GM12878 (cell line): ENCODE measurements around the gene POLDIP3. TPM values are rescaled to one million over a fixed set of nuclear protein-coding genes. Genes with fewer than 3 reads are reported as not detected.

ENCODE experiments used
- ATAC-seq: fragments of 200-7000 bp; cut with Tn5 transposase; 3 replicates; pipeline ENCODE4 v1.9.1; 2020; ENCODE audit warnings: mild to moderate bottlenecking, moderate library complexity
- BruUV-seq: library from RNA; stranded (reverse); fragments of 400-500 nt; replicated peaks from 2 replicates; lab custom pipeline; 2021; lab: Mats Ljungman, UMichigan
- CTCF ChIA-PET: fragments of 300-600 bp; sonication (Branson Sonifier 250); formaldehyde crosslinking; extraction: SDS; loops from one replicate; lab custom pipeline; 2021; ENCODE audit warnings: inconsistent platforms; lab: Yijun Ruan, JAX
- POLR2A ChIA-PET: fragments of 350-600 bp; formaldehyde crosslinking; extraction: SDS; loops from one replicate; lab custom pipeline; 2021; ENCODE audit warnings: inconsistent platforms; lab: Charles Lee
- RAD21 ChIA-PET: fragments of 300-600 bp; sonication (Branson Sonifier 250); formaldehyde crosslinking; loops from one replicate; lab custom pipeline; 2023; ENCODE audit warnings: antibody characterized with exemption; ENCODE audit not compliant: unreplicated experiment; lab: Charles Lee
- SMC1A ChIA-PET: fragments of 300-600 bp; sonication (Branson Sonifier 250); formaldehyde crosslinking; loops from one replicate; lab custom pipeline; 2023; ENCODE audit not compliant: unreplicated experiment, uncharacterized antibody; lab: Charles Lee
- DNase-seq: peaks from one replicate; pipeline ENCODE4 v3.0.0-alpha.2; 2011; ENCODE audit warnings: low read depth, low spot score
- FAIRE-seq: peaks from 3 replicates; lab custom pipeline; 2011; peaks lifted over from hg19 to GRCh38; lab: Jason Lieb, UNC
- H2AFZ ChIP-seq: 2 replicates; pipeline ENCODE4 v1.6.0; 2011; ENCODE audit warnings: low read depth, low read length, control low read depth; ENCODE audit not compliant: control insufficient read depth
- H3K27ac ChIP-seq: 2 replicates; pipeline ENCODE4 v1.5.1; 2011; ENCODE audit warnings: control low read depth; ENCODE audit not compliant: control insufficient read depth, insufficient read depth
- H3K27me3 ChIP-seq, 2 experiments: replicated peaks in 1 of 2; 2 replicates each; pipeline versions ENCODE4 v1.6.0 to v1.6.1; 2011; ENCODE audit warnings: low read length in 1 of 2; ENCODE audit not compliant: control insufficient read depth in 2 of 2, insufficient read depth in 2 of 2
- H3K36me3 ChIP-seq, 2 experiments: 2 replicates each; pipeline ENCODE4 v1.5.1; 2011; ENCODE audit warnings: low read length in 1 of 2; ENCODE audit not compliant: control insufficient read depth in 2 of 2, insufficient read depth in 2 of 2
- H3K4me1 ChIP-seq: 2 replicates; pipeline ENCODE4 v1.6.1; 2011; ENCODE audit warnings: mild to moderate bottlenecking, low read length, moderate library complexity, mixed read lengths; ENCODE audit not compliant: control insufficient read depth, insufficient read depth
- H3K4me2 ChIP-seq: 2 replicates; pipeline ENCODE4 v1.6.0; 2011; ENCODE audit warnings: control low read depth; ENCODE audit not compliant: control insufficient read depth, insufficient read depth
- H3K4me3 ChIP-seq: fragments of 200-600 bp; sonication (generic); 2 replicates; pipeline ENCODE4 v1.5.1; 2016
- H3K79me2 ChIP-seq: 2 replicates; pipeline ENCODE4 v1.6.0; 2011; ENCODE audit warnings: low read length; ENCODE audit not compliant: control insufficient read depth, insufficient read depth
- H3K9ac ChIP-seq: 2 replicates; pipeline ENCODE4 v1.8.0; 2011; ENCODE audit warnings: low read length, control low read depth, mixed read lengths; ENCODE audit not compliant: control insufficient read depth, insufficient read depth
- H3K9me3 ChIP-seq: replicated peaks from 3 replicates; pipeline ENCODE4 v1.5.1; 2011; ENCODE audit warnings: mild to moderate bottlenecking, low read length; ENCODE audit not compliant: control insufficient read depth, insufficient read depth
- H4K20me1 ChIP-seq: 2 replicates; pipeline ENCODE4 v1.6.0; 2011; ENCODE audit not compliant: control insufficient read depth, insufficient read depth
- IKZF1 ChIP-seq: fragments of 450-650 bp; conservative IDR thresholded peaks from 2 replicates; pipeline ENCODE4 v1.6.1; 2017; ENCODE audit warnings: antibody characterized with exemption, mild to moderate bottlenecking
- MXI1 ChIP-seq: fragments of 150-350 bp; IDR thresholded peaks from 2 replicates; pipeline ENCODE4 v1.6.1; 2011; ENCODE audit warnings: low read depth, mild to moderate bottlenecking, inconsistent platforms, low read length, improper control_type of control experiment
- NR2F1 ChIP-seq: fragments of 450-650 bp; conservative IDR thresholded peaks from 2 replicates; pipeline ENCODE4 v1.6.1; 2017; ENCODE audit warnings: mild to moderate bottlenecking
- RB1 ChIP-seq: fragments of 450-650 bp; formaldehyde crosslinking; IDR thresholded peaks from 2 replicates; pipeline ENCODE4 v1.6.1; 2017; ENCODE audit warnings: mild to moderate bottlenecking, borderline replicate concordance
- REST ChIP-seq: IDR thresholded peaks from 2 replicates; pipeline ENCODE4 v1.6.1; 2012; ENCODE audit warnings: mild to moderate bottlenecking, low read depth, low read length
- SMARCA5 ChIP-seq: fragments of 450-650 bp; IDR thresholded peaks from 2 replicates; pipeline ENCODE4 v1.6.1; 2017; ENCODE audit warnings: mild to moderate bottlenecking
- YY1 ChIP-seq: IDR thresholded peaks from 2 replicates; pipeline ENCODE4 v1.6.1; 2011; ENCODE audit warnings: low read depth, mild to moderate bottlenecking, low read length
- ZBED1 ChIP-seq: IDR thresholded peaks from 2 replicates; pipeline ENCODE4 v1.6.1; 2016; ENCODE audit warnings: borderline replicate concordance
- ZSCAN29 ChIP-seq: fragments of 450-650 bp; IDR thresholded peaks from 2 replicates; pipeline ENCODE4 v1.6.1; 2017; ENCODE audit warnings: mild to moderate bottlenecking, moderate library complexity
- WGBS: methylation state at CpG from one replicate; pipeline ENCODE4 v1.1.6; 2016; ENCODE audit warnings: low lambda C conversion rate; ENCODE audit not compliant: insufficient replicate concordance, insufficient coverage; ENCODE audit errors: missing lambda C conversion rate; 5-methylcytosine and 5-hydroxymethylcytosine counted together
- in situ Hi-C: fragments of 300-500 bp; cut with MboI; formaldehyde crosslinking; loops from 9 replicates; pipeline ENCODE4 v1.14.3; 2018; ENCODE audit warnings: mixed read lengths
- intact Hi-C: fragments of 100-400 bp; cut with micrococcal nuclease; formaldehyde crosslinking; loops from one replicate; pipeline ENCODE4 v1.14.2; 2022; ENCODE audit not compliant: unreplicated experiment
- polyA plus RNA-seq, 11 experiments: library from polyadenylated mRNA; depleted of rRNA in 4 of 11; unstranded in 6 of 11; stranded (reverse) in 5 of 11; fragments of >200 nt; fragmentation: Nextera tagmentation in 4 of 11; fragmentation: Illumina TruSeq in 1 of 11; extraction: Ambion mirVana in 4 of 11; extraction: Trizol in 1 of 11; gene quantifications; 1 replicate in 1 of 11; 2 replicates in 10 of 11; pipeline versions ENCODE4 v1.2.1 to v1.2.3, GENCODE V29; 2011 to 2016; ENCODE audit warnings: inconsistent platforms in 2 of 11, missing spikeins in 2 of 11, low read depth in 1 of 11
- total RNA-seq, 4 experiments: library from RNA; depleted of rRNA in 3 of 4; stranded (reverse); fragments of >200 nt in 3 of 4; fragmentation: Illumina TruSeq in 1 of 4; extraction: Trizol in 1 of 4; gene quantifications; 2 replicates each; pipeline versions ENCODE4 v1.2.1 to v1.2.3, GENCODE V29; 2013 to 2021
- TF ChIP-seq, protein P1 (sequence below): fragments of 450-650 bp; IDR thresholded peaks from 2 replicates; pipeline ENCODE4 v1.6.1; 2017; ENCODE audit warnings: mild to moderate bottlenecking, moderate library complexity

POLDIP3 gene
- total and polyA plus RNA-seq, 10 of the 15 experiments (the other 5 are each of a cell fraction or from before 2014, with no cell fraction given) = 14.8 to 60.2 (median 49.5) TPM

DNA sequence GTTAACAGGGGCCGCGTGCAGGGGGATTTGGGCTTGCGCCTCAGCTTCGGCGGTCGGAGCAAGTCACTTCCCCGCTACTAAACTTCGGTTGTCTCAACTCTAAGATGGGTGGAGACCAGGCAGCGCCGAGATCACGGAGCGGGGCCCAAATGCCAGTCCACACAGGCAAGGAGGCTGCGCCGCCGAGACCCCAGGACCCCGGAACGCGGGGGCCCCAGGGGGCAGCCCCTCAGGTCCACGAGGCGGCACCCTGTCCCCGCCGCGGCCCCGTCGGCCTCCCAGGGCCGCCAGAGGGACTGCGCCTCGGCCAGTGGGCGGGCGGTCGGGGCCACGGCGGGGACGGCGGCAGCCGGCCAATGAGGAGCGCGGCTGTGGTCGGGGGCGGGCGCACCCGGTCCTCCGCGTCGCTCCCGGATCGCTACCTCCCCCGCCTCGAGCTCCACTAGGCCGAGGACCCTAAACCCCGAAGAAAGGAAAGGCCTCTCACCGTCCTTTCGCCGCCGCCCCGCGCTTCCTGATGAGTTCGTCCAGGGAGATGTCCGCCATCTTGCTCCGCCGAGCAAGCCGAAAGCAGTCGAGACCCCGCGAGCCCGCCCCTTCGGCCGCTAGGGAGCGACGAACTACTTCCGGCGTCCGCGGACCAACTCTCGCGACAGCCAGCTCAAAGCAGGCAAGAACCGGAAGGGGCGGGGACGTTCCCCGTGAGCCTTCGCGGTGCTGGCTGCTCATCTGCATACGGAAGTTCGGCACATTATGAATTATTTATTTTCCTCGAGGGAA is at the start of gene POLDIP3 (continued):
- TF ChIP-seq, protein P1, sequence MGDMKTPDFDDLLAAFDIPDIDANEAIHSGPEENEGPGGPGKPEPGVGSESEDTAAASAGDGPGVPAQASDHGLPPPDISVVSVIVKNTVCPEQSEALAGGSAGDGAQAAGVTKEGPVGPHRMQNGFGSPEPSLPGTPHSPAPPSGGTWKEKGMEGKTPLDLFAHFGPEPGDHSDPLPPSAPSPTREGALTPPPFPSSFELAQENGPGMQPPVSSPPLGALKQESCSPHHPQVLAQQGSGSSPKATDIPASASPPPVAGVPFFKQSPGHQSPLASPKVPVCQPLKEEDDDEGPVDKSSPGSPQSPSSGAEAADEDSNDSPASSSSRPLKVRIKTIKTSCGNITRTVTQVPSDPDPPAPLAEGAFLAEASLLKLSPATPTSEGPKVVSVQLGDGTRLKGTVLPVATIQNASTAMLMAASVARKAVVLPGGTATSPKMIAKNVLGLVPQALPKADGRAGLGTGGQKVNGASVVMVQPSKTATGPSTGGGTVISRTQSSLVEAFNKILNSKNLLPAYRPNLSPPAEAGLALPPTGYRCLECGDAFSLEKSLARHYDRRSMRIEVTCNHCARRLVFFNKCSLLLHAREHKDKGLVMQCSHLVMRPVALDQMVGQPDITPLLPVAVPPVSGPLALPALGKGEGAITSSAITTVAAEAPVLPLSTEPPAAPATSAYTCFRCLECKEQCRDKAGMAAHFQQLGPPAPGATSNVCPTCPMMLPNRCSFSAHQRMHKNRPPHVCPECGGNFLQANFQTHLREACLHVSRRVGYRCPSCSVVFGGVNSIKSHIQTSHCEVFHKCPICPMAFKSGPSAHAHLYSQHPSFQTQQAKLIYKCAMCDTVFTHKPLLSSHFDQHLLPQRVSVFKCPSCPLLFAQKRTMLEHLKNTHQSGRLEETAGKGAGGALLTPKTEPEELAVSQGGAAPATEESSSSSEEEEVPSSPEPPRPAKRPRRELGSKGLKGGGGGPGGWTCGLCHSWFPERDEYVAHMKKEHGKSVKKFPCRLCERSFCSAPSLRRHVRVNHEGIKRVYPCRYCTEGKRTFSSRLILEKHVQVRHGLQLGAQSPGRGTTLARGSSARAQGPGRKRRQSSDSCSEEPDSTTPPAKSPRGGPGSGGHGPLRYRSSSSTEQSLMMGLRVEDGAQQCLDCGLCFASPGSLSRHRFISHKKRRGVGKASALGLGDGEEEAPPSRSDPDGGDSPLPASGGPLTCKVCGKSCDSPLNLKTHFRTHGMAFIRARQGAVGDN = peak; percentile 83; the same call in 1 of the 2 replicates
- TF ChIP-seq MXI1 (peak; percentile 77; the same call in 1 of the 2 replicates), YY1 (peak; percentile 96)

DNA sequence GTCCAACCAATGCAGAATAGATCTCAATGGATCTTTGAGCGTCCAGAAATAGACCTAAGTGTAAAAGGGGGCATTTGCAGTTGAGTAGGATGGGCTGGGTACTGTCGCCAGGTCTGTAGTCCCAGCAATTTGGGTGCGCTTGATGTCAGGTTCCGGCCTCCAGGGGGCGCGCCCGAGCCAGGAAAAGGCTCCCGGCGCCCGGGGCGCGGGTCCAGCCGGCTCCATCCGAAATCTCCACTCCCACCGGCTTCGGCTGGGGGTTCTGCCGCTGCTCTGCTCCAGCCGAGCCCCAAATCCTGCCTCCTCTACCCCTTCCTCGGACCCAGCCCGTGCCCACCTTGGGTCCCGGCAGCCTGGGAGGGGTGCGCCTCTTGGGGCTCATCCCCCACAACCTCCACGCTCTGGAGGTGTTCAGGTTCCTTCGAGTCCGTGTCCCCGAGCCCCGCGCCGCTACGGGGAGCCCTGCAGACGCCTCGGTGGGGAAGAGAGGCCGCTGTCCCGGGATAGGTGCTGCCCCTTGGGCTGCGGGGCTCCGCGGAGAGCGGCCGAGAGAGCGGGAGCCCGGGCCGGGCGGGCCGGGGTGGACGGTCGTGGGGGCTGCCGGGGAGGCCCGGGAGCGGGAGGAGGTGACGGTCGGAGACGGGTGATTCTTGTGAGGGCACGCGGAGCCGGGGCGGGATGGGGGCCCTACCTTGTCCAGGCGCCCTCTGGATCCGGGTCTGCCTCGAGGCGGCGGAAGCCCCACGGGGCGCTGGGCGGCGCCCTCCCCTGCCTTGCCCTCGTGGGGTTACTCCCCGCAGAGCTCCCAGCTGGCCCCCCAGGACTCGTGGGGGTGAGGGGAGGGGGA is 47.5 kb upstream of the POLDIP3 start:
- ATAC-seq (peak; percentile 74), DNase-seq (no peak), FAIRE-seq (no peak)
- peaks cover 33% of the 10 kb centered on the region for H3K4me1 ChIP-seq
- peak overlapping the region; percentile 61 for H3K27ac ChIP-seq
- in situ Hi-C loops (loop anchor here (5.0 to 25.0 kb wide), 2 partner anchors 205 to 1375 kb away; no protein-coding TSS in a partner anchor), intact Hi-C loops (loop anchor here (5.0 kb wide), 2 partner anchors 105 to 430 kb away; no protein-coding TSS in a partner anchor)
- H3K79me2 ChIP-seq = no peaks in the 10 kb centered on the region
- SMC1A ChIA-PET = interaction anchor here (0.9 to 2.4 kb wide), 9 partner anchors 39 to 192 kb away, joined by 3 to 7 read pairs (median 5); no protein-coding TSS in a partner anchor
- no peaks in the 10 kb centered on the region for H4K20me1 ChIP-seq
- peak overlapping the region; percentile 100 for H3K4me2 ChIP-seq
- H3K36me3 ChIP-seq = no peaks in the 10 kb centered on the region
- H3K4me3 ChIP-seq = peak overlapping the region; percentile 62; the same call in 1 of the 2 replicates
- no peaks in the 10 kb centered on the region for H3K9me3 ChIP-seq
- RAD21 ChIA-PET = interaction anchor here (0.6 to 2.9 kb wide), 11 partner anchors 20 to 205 kb away, joined by 3 to 15 read pairs (median 5); no protein-coding TSS in a partner anchor
- peak overlapping the region; percentile 97 for H2AFZ ChIP-seq
- CTCF ChIA-PET = interaction anchor here (0.5 to 3.5 kb wide), 15 partner anchors 13 to 206 kb away, joined by 3 to 21 read pairs (median 5); partner anchors contain the start of gene CYB5R3
- no peaks in the 10 kb centered on the region for H3K27me3 ChIP-seq
- POLR2A ChIA-PET = interaction anchor here (1.2 kb wide), 2 partner anchors 90 to 109 kb away, joined by 3 read pairs; no protein-coding TSS in a partner anchor
- 6% methylated on average over 45 of the region's 68 CpGs for WGBS
- peak overlapping the region; percentile 77 for H3K9ac ChIP-seq
- TSS peak; percentile 66 for BruUV-seq
- TF ChIP-seq SMARCA5 = peak; percentile 63; the same call in 1 of the 2 replicates
- no peak for TF ChIP-seq ZBED1
- no peak for TF ChIP-seq NR2F1
- peak; percentile 69; the same call in 1 of the 2 replicates for TF ChIP-seq ZSCAN29
- TF ChIP-seq RB1 = peak; percentile 52; the same call in 1 of the 2 replicates
- peak; percentile 74 for TF ChIP-seq IKZF1
- TF ChIP-seq REST = no peak
